NOMO-1 (cell line): Measurements from ENCODE around the gene GALNT18.
A peak's percentile ranks its signal among the peaks of the same experiment; 100 is the strongest.
"Not testable (repeated sequence)": the region's sequence is repeated elsewhere in the genome, so short reads cannot be mapped to it uniquely, and the experiment has no call there.

Experiments used
- DNase-seq, 2 experiments: peaks; one replicate each; lab custom pipeline; 2025; ENCODE audit not compliant: unreplicated experiment in 2 of 2; lab: John Stamatoyannopoulos, UW

The GALNT18 gene

GRCh38 chr11:11472106-11472505, 149.7 kb downstream of the GALNT18 start:
- DNase-seq: peak in 1 of 2 experiments; percentile 51

- no peak for DNase-seq
Measured at GRCh38 chr11:11471201-11471600, 150.6 kb downstream of the GALNT18 start.

- no peak for DNase-seq
Measured at GRCh38 chr11:11468954-11469353, 152.9 kb downstream of the GALNT18 start.

- no peak for DNase-seq
Measured at GRCh38 chr11:11467312-11467711, 154.5 kb downstream of the GALNT18 start.

GRCh38 chr11:11464555-11464954, 157.2 kb downstream of the GALNT18 start:
- DNase-seq: no peak

- no peak for DNase-seq
Measured at GRCh38 chr11:11463405-11463804, 158.4 kb downstream of the GALNT18 start.

GRCh38 chr11:11461473-11461872, 160.3 kb downstream of the GALNT18 start:
- no peak for DNase-seq

GRCh38 chr11:11459578-11459977, 162.2 kb downstream of the GALNT18 start:
- DNase-seq: no peak

- no peak for DNase-seq
Measured at GRCh38 chr11:11458485-11458884, 163.3 kb downstream of the GALNT18 start.

GRCh38 chr11:11458001-11458400, 163.8 kb downstream of the GALNT18 start:
- no peak for DNase-seq

GRCh38 chr11:11456866-11457265, 164.9 kb downstream of the GALNT18 start:
- DNase-seq: no peak

- no peak for DNase-seq
Measured at GRCh38 chr11:11454671-11455223, 167.1 kb downstream of the GALNT18 start.

- DNase-seq: no peak
Measured at GRCh38 chr11:11451501-11452005, 170.3 kb downstream of the GALNT18 start.

- no peak for DNase-seq
Measured at GRCh38 chr11:11450744-11451362, 171.0 kb downstream of the GALNT18 start.

- no peak for DNase-seq
Measured at GRCh38 chr11:11449327-11449726, 172.5 kb downstream of the GALNT18 start.

- no peak for DNase-seq
Measured at GRCh38 chr11:11448626-11449025, 173.2 kb downstream of the GALNT18 start.

- DNase-seq: not testable (repeated sequence)
Measured at GRCh38 chr11:11447601-11448000, 174.2 kb downstream of the GALNT18 start.

GRCh38 chr11:11446967-11447366, 174.8 kb downstream of the GALNT18 start:
- DNase-seq: peak in 1 of 2 experiments; percentile 13

GRCh38 chr11:11446564-11446963, 175.2 kb downstream of the GALNT18 start:
- no peak for DNase-seq

- no peak for DNase-seq
Measured at GRCh38 chr11:11445441-11446185, 176.2 kb downstream of the GALNT18 start.

GRCh38 chr11:11444804-11445131, 177.0 kb downstream of the GALNT18 start:
- DNase-seq: no peak
